Testis (tissue), 3 donors: ENCODE measurements around the gene GSK3A. TPM values are rescaled to one million over a fixed set of nuclear protein-coding genes. Genes with fewer than 3 reads are reported as not detected.

Experiments
- DNase-seq: peaks from one replicate; pipeline ENCODE4 v3.0.0-alpha.2; 2019
- H3K27ac ChIP-seq, 2 donors: fragments of 200-600 bp; sonication (generic); one replicate each; pipeline ENCODE4 v1.5.1; 2019
- H3K27me3 ChIP-seq: fragments of 200-600 bp; sonication (generic); one replicate; pipeline ENCODE4 v1.5.1; 2019
- H3K36me3 ChIP-seq: fragments of 200-600 bp; sonication (generic); one replicate; pipeline ENCODE4 v1.5.1; 2017; ENCODE audit warnings: low read depth; ENCODE audit errors: missing control alignments
- H3K4me1 ChIP-seq: fragments of 200-600 bp; sonication (generic); one replicate; pipeline ENCODE4 v1.5.1; 2019
- H3K4me3 ChIP-seq, 2 donors: fragments of 200-600 bp; sonication (generic); one replicate each; pipeline ENCODE4 v1.5.1; 2017 to 2019
- H3K9me3 ChIP-seq: fragments of 200-600 bp; sonication (generic); one replicate; pipeline ENCODE4 v1.5.1; 2017
- CTCF ChIP-seq, 3 experiments: fragments of 450-650 bp in 2 of 3; fragments of 200-600 bp in 1 of 3; sonication (generic) in 1 of 3; IDR thresholded peaks; one replicate each; pipeline ENCODE4 v1.5.1; 2016 to 2019; ENCODE audit warnings: antibody characterized with exemption in 3 of 3, mild to moderate bottlenecking in 2 of 3, moderate library complexity in 1 of 3
- POLR2A ChIP-seq: fragments of 450-650 bp; IDR thresholded peaks from one replicate; pipeline ENCODE4 v1.6.1; 2017; ENCODE audit warnings: antibody characterized with exemption, mild to moderate bottlenecking, moderate library complexity
- WGBS, 2 donors: methylation state at CpG; one replicate each; pipeline ENCODE4 v1.1.5; 2018; 5-methylcytosine and 5-hydroxymethylcytosine counted together
- intact Hi-C: fragments of 100-400 bp; cut with DNase I; formaldehyde crosslinking; loops from one replicate; pipeline ENCODE4 v1.15.1; 2023; ENCODE audit warnings: low total_unique reads
- polyA plus RNA-seq: library from polyadenylated mRNA; stranded (reverse); fragments of 350-450 nt; fragmentation: Illumina TruSeq; extraction: RNeasy Lipid Tissue Mini Kit (QIAGEN cat#74804); gene quantifications from one replicate; pipeline ENCODE4 v1.2.3, GENCODE V29; 2014; ENCODE audit warnings: low read depth, low replicate concordance; ENCODE audit not compliant: insufficient read depth
- total RNA-seq, 2 donors: library from RNA; depleted of rRNA; stranded (reverse); fragments of >200 nt; gene quantifications; one replicate each; pipeline ENCODE4 v1.2.3, GENCODE V29; 2016

Gene GSK3A
- total and polyA plus RNA-seq, 3 donors from 2014 or later, result 54.3 to 98.1 (median 64.3) TPM

GRCh38 chr19:42270346-42271044 is 28.1 kb upstream of the GSK3A start:
- intact Hi-C loops, result no loop called here
- Histone ChIP-seq H3K27me3 (no peaks in the 10 kb centered on the region), H3K4me1 (peaks cover 19% of the 10 kb centered on the region), H3K4me3 (peak overlapping the region in 1 of 2 donors; percentile 84), H3K9me3 (no peaks in the 10 kb centered on the region), H3K27ac (peak overlapping the region; percentile 91), H3K36me3 (no peaks in the 10 kb centered on the region)
- 44 to 60% methylated on average over 6 to 18 of the region's 18 CpGs for WGBS, 2 donors
- no peak for TF ChIP-seq POLR2A
- TF ChIP-seq CTCF (IDR thresholded peaks at IDR 0.05), result no peak
- DNase-seq, result peak; percentile 50

- Histone ChIP-seq H3K27me3 (no peaks in the 10 kb centered on the region), H3K27ac (peak overlapping the region; percentile 91), H3K4me3 (peak overlapping the region; percentile 68 to 84), H3K4me1 (peaks cover 19% of the 10 kb centered on the region), H3K36me3 (no peaks in the 10 kb centered on the region), H3K9me3 (no peaks in the 10 kb centered on the region)
- TF ChIP-seq POLR2A (no peak), CTCF (IDR thresholded peaks at IDR 0.05) (no peak)
- no peak for DNase-seq
- 33 to 38% methylated on average over 10 of the region's 10 CpGs for WGBS, 2 donors
- intact Hi-C loops, result no loop called here
Measured at GRCh38 chr19:42269478-42270345, 27.3 kb upstream of the GSK3A start.

GRCh38 chr19:42268704-42269477 is 26.5 kb upstream of the GSK3A start, which contains the start of gene CIC:
Gene CIC (plus strand): TSS chr19:42269252. CDS start chr19:42271784, 2,532 bp downstream.
- Histone ChIP-seq H3K27ac (peak within 1 kb of the TSS; percentile 98), H3K27me3 (no peaks in the 10 kb centered on the region), H3K36me3 (no peaks in the 10 kb centered on the region), H3K4me3 (peak within 1 kb of the TSS; percentile 68 to 84), H3K9me3 (no peaks in the 10 kb centered on the region), H3K4me1 (peaks cover 19% of the 10 kb centered on the region)
- WGBS, 2 donors, result 1% methylated on average over 44 to 52 of the region's 52 CpGs
- TF ChIP-seq POLR2A (no peak), CTCF (IDR thresholded peaks at IDR 0.05) (no peak)
- intact Hi-C loops, result no loop called here
- peak; percentile 100 for DNase-seq

- no peaks in the 10 kb centered on the region for H3K27me3 ChIP-seq
- intact Hi-C loops, result no loop called here
Measured at GRCh38 chr19:42268142-42268703, 25.8 kb upstream of the GSK3A start.

More at GRCh38 chr19:42268142-42268703, 25.8 kb upstream of the GSK3A start:
- Histone ChIP-seq H3K27ac (peak overlapping the region; percentile 98), H3K4me3 (peak overlapping the region; percentile 68 to 77), H3K4me1 (peaks cover 19% of the 10 kb centered on the region), H3K9me3 (no peaks in the 10 kb centered on the region), H3K36me3 (no peaks in the 10 kb centered on the region)
- TF ChIP-seq CTCF (IDR thresholded peaks at IDR 0.05) (no peak), POLR2A (peak; percentile 90)
- peak; percentile 100 for DNase-seq
- 0 to 1% methylated on average over 25 to 46 of the region's 46 CpGs for WGBS, 2 donors
